IPS-20b (cell line): Measurements from ENCODE around the gene EBLN1.

Experiments
- H3K27ac ChIP-seq: one replicate; pipeline ENCODE4 v1.5.1; 2013; ENCODE audit warnings: low read length
- H3K27me3 ChIP-seq: 2 replicates; pipeline ENCODE4 v1.6.1; 2013; ENCODE audit warnings: mild to moderate bottlenecking, low read length, inconsistent platforms; ENCODE audit not compliant: insufficient read depth
- H3K36me3 ChIP-seq: 2 replicates; pipeline ENCODE4 v1.6.1; 2013; ENCODE audit warnings: low read depth, mild to moderate bottlenecking, inconsistent platforms, low read length, moderate library complexity; ENCODE audit not compliant: insufficient read depth
- H3K4me1 ChIP-seq: 2 replicates; pipeline ENCODE4 v1.6.1; 2013; ENCODE audit warnings: mild to moderate bottlenecking, control low read depth, inconsistent platforms, low read length, moderate library complexity; ENCODE audit not compliant: insufficient read depth
- H3K4me3 ChIP-seq: 2 replicates; pipeline ENCODE4 v1.5.1; 2013; ENCODE audit warnings: mild to moderate bottlenecking, low read length, inconsistent platforms
- H3K9ac ChIP-seq: 2 replicates; pipeline ENCODE4 v1.6.1; 2013; ENCODE audit warnings: low read depth, mild to moderate bottlenecking, inconsistent platforms, low read length, moderate library complexity
- H3K9me3 ChIP-seq: 2 replicates; pipeline ENCODE4 v1.6.1; 2013; ENCODE audit warnings: mild to moderate bottlenecking, low read depth, low read length, inconsistent platforms; ENCODE audit not compliant: insufficient read depth

EBLN1 gene

DNA sequence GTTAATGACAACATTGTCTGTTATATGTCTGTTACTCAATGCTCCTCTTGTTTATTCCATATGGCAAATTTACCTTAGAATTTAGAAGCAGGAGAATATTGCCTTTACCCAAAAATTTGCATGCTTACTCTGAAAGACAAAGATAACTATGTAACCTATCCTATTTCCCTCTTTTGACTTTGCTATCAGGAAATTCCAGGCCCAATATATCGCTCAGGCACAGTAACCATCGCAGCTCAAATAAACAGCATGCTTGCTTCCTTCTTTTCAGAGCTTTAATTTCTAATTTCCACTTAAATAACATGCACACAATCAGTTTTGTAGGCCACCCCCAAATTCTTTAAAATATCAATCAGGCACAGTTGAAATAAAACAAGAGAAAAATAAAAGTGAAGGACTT is 57.8 kb downstream of the EBLN1 start:
- H3K27ac ChIP-seq = no peak overlapping the region

DNA sequence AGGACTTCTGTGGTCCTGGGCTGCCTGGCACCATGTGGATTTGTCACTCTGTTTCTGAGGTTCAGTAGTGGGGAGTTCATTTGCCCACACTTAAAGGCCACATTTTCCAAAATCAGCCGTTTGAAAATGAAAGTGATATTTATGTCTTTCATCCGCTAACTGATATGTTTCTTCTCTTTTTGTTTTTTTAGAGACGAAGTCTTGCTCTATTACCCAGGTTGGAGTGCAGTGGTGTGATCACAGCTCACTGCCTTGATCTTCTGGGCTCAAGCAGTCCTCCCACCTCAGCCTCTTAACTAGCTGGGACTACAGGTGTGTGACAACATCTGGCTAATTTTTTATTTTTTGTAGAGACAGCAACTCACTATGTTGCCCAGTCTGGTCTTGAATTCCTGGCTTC is 58.6 kb downstream of the EBLN1 start:
- H3K9me3 ChIP-seq = no peaks in the 10 kb centered on the region
- H3K4me1 ChIP-seq = peaks cover 12% of the 10 kb centered on the region; the same call in 1 of the 2 replicates
- no peaks in the 10 kb centered on the region for H3K27me3 ChIP-seq
- H3K36me3 ChIP-seq = no peaks in the 10 kb centered on the region
- no peak overlapping the region for H3K9ac ChIP-seq
- H3K4me3 ChIP-seq = no peak overlapping the region
- H3K27ac ChIP-seq = no peak overlapping the region

More for the DNA sequence above, 57.8 kb downstream of the EBLN1 start:
- H3K9me3 ChIP-seq = no peaks in the 10 kb centered on the region
- H3K9ac ChIP-seq = no peak overlapping the region
- H3K4me3 ChIP-seq = no peak overlapping the region
- H3K36me3 ChIP-seq = no peaks in the 10 kb centered on the region
- H3K27me3 ChIP-seq = no peaks in the 10 kb centered on the region
- peaks cover 12% of the 10 kb centered on the region; the same call in 1 of the 2 replicates for H3K4me1 ChIP-seq
